GM18520 (cell line): Measurements from ENCODE around the gene PDP2.

Experiments used
- ATAC-seq: cut with Tn5 transposase; IDR thresholded peaks from one replicate; pipeline ENCODE4 v1.9.1; 2021; ENCODE audit not compliant: unreplicated experiment

The PDP2 gene, protein sequence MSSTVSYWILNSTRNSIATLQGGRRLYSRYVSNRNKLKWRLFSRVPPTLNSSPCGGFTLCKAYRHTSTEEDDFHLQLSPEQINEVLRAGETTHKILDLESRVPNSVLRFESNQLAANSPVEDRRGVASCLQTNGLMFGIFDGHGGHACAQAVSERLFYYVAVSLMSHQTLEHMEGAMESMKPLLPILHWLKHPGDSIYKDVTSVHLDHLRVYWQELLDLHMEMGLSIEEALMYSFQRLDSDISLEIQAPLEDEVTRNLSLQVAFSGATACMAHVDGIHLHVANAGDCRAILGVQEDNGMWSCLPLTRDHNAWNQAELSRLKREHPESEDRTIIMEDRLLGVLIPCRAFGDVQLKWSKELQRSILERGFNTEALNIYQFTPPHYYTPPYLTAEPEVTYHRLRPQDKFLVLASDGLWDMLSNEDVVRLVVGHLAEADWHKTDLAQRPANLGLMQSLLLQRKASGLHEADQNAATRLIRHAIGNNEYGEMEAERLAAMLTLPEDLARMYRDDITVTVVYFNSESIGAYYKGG

DNA sequence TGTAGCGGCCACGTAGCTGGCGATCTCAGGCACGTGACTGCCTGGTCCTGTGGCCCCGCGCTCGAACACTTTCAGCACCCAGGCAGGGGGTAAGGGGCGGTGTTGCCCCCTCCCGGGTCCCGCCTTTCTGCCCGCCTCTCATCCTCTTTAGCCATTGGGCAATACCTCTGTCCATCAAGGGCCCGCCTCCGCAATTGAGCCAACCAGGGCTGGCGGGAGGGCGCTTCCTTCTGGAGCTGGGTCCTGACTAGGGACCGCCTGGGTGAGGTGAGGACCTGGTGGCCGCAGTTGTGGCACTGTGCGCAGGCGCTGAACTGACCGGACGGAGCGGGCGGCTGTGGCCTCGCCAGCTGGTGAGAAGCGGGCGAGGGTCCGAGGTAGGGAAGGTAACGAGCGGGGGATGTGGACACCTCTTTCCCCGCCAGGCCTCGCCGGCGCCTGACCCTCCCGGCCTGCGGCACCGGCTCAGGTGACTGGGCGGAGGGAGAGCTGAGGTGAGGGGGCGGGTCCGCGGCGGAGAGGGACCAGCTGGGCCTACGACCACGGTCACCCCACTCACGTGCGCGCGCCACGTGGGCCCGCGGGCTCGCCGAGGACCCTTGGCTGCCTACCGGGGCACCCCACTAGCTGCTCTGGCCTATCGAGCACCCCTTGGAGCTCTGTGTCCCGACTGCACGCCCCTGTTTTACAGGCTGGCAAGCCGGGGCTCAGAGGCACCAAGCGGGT, at the start of gene PDP2:
PDP2 (plus strand) TSS at position 228 of the 726 bp plus-strand sequence. CDS start 3,770 bp downstream, outside the sequence.
- peak; percentile 92 for ATAC-seq

DNA sequence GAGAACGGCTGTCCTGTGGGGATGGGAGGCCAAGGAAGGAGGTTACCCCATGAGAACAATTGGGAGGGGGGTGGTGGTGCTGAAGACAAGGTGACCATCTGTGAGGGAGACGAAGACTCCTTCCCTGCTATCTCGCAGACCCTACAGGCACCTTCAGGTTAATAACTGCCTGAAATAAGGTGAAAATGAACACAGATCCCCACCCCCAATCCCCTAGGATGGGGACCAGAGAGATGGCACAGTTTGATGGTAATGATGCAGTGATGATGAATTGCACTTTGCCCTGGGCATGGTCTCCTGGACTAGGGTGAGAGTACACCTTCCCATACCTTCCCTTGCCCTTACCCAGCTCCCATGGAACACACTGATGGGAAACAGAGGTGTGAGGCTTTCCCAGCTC, 48.1 kb upstream of the PDP2 start:
- ATAC-seq, result no peak

DNA sequence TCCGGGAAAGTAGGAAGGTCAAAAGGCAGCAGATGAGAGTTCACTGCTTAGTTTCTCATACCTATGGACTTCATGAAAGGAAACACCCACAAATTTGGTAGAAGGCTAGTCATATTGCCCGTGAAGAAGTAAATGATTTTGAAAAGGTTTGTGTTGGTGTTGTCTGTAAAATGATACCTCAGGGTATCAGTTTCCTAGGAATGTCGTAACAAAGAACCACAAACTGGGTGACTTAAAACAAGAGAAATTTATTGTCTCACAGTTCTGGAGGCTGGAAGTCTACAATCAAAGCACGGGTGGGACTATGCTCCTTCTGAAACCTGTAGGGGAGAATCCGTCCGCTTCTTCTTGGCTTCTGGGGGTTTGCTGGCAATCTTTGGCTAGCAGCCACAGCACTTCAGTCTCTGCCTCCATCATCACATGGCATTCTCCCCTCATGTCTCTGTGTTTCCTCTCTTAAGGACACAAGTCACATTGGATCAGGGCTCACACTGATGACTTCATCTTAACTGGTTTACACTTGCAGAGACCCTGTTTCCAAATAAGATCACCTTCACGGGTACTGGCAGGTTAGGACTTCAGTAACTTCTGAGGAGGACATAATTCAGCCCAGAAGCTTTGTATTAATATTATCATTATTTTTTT, 47.5 kb upstream of the PDP2 start:
- ATAC-seq, result no peak

DNA sequence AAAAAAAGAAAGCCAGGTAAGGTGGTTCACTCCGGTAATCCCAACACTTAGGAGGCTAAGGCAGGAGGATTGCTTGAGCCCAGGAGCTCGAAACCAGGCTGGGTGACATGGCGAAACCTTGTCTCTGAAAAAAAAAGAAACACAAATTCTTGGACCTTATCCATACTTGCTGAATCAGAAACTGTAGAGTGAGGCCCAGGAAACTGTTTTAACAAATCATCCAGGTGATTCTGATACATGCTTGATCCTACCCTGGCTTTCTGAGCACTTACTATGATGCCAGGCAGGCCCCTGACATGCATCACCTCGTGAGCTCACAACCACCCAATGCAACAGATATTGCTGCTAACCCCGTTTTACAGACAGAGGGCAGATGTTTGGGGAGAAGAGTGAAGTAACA, 45.6 kb upstream of the PDP2 start:
- ATAC-seq, result no peak

DNA sequence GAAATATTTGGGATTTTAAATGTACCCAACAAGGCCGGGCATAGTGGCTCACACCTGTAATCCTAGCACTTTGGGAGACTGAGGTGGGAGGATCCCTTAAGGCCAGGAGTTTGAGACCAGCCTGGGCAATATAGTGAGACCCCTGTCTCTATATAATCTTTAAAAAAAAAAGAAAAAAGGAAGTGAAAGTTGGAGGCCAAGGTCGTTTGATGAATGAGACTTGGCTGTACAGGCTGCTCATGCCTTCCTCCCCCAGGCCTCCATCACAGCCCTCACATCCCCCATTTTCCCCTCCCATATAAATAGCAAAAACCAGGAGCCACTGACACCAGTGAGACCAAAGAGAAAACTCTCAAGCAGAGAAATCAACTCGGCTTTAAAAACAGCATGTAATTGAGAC, 39.4 kb upstream of the PDP2 start:
- no peak for ATAC-seq

DNA sequence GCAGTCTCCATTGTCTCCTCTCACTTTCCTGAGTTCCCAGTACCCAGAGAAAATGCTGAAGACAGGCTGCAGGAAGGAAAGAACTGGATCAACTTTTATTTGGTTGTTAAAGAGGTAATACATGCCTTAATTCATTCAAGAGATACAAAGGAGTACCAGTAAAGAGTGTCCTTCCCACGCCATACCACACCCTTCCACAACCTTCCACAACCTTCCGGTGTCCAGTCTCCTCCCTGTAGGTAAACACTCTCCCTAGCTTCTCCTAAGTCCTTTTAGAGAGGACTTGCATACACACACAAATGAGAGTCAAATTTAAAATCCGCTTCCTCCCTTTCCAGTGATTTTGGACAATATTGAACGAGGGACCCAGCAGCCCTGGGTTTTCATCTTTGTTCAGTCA, 38.9 kb upstream of the PDP2 start:
- ATAC-seq, result no peak

DNA sequence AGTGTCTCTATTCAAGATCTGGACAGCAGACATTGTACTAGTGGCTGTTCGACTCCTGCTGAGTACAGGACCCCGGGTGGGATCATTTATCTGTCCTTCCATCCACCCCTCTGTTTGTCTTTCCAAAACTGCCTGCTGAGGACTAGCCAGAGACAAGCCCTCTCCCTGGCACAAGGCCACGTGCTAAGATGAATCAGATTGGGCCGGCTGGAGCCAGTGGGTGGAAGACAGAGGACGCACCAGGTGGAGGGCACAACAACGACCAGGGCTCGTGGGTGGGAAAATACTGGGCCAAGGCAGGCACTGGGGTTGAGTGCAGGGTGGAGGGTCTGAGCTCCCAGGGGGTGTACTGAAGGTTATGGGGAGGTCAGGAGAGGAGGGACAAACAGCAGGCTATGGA, 37.5 kb upstream of the PDP2 start:
- ATAC-seq, result no peak

DNA sequence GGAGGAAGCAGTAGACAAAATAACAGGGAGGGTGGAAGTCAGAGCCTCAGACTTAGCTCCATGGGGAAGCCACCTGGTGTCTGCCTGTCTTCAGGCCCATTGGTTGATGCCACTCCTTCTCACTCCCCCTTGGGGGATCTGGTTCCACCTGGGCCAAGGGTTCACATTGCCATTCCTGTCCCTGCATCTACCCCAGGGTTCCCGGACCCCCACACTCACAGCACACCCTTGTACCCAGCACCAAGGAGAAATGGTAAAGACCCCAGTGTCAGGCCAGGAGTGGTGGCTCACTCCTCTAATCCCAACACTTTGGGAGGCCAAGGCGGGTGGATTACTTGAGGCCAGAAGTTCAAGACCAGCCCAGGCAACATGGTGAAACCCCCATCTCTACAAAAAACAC, 37.1 kb upstream of the PDP2 start:
- ATAC-seq, result no peak

DNA sequence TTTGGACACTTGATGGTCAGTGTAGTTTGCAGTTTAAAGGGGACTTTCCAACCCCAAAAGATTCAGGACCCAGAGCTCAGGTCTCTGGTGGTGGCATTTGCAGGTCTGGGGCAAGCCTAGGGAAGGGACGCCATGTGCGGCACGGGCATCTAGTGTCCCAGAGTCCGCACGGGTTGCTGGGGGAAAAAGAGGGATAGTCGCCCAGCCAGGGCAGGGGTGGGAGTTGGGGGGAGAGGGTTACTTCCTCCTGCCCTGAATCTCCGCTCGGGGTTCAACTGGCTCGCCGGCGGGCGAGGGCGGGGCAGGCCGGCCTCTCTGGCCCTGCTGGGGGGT, 36.3 kb upstream of the PDP2 start:
- no peak for ATAC-seq

DNA sequence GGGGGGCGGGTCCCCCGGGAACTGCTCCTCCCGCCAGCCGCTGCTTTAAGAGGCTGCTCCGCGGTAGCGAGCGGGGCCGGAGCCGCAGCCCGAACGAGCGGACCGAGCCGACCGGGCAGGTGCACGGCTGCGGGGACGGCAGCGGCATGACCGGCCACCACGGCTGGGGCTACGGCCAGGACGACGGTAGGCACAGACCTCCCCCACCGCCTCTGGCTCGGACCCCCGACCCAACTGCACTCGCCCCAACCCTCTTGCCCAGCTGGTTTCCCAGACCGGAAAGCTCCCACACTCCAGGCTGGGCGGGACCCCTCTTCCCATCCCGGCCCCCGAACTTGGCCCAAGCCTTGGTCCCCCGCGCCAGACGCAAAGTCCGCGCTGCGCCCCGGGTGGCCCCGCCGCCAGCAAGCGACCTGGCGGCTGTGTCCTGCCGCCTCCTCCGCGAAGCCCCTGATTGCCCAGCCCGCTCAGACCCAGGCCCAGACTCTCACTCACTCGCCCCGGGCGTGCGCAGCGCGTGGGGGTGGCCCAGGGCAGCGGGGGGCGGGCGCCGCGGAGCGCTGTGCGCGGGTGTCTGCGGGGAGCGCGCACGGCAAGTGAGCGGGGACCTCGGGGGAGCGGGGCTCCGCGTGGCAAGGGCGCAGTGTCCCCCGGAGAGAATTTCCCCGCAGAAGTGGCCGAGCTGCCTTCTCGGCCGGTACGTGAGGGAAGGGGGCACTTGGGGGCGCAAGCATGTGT, 35.8 kb upstream of the PDP2 start, which contains the start of gene CA7:
CA7 (plus strand) TSS at position 73 of the 738 bp plus-strand sequence; CDS start at position 147, 74 bp downstream.
- no peak for ATAC-seq

DNA sequence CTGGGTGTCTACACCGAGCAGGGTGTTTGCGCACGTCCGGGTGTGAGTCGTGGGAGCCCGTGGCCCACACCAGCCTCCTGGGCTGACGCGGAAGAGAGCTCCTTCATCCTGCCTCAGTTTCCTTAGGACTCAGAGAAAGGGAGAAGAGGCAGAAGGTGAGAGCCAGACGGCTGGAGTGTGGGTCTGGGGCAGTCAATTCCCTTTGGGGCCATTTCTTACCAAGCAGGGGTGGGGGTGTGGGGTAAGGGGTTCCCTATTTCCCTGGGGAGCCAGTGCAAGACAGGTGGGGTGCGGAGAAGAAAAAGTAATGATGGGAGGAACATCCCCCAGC, 35.3 kb upstream of the PDP2 start:
- no peak for ATAC-seq

DNA sequence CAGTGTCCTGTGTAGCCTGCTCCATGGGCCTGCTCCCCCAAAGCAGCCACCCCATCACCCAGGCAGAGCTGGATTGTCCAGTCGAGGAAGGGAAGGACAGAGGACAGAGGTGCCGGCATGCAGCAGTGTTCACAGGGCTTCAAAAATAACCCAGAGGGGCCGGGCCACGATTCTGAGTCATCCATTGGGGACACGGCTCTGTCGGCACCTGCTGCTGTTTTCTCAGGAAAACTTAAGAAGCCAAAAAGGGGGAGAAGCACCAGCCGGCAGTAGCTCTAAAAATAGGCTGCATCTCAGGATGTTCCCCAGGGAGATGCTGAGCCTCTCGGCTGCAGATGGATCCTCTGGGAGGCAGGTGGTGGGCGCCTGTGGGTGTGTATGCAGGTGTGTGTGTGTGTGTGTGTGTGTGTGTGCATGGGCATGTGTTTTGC, 34.5 kb upstream of the PDP2 start:
- ATAC-seq, result no peak

DNA sequence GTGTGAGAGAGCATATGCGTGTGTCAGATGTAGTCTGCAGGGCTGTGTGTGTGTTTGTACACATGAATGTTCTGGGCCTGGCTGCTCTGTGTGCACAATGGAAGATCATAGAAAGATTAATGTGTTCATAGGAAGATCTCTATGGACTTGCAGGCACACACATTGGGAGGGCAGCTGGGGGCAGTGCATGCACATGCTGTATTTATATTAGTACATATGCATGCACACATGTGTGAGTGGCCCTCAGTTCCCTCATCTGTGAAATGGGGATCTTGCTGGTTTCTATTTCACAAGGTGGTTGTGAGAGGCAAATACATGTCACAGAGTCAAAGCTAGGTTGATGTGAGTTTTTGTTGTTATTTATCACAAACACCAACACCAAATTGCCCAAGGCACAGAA, 34.0 kb upstream of the PDP2 start:
- ATAC-seq, result no peak

DNA sequence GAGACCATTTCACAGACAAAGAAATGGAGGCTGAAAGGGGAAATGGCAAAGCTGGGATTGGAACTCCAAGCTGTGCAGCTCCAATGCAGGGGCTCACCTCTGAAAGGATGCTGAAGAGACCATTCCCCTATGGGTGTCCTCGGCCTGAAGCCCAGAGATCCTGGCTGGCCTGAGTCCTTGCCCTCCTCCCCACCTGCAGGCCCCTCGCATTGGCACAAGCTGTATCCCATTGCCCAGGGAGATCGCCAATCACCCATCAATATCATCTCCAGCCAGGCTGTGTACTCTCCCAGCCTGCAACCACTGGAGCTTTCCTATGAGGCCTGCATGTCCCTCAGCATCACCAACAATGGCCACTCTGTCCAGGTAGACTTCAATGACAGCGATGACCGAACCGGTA, 33.5 kb upstream of the PDP2 start:
- ATAC-seq, result no peak

DNA sequence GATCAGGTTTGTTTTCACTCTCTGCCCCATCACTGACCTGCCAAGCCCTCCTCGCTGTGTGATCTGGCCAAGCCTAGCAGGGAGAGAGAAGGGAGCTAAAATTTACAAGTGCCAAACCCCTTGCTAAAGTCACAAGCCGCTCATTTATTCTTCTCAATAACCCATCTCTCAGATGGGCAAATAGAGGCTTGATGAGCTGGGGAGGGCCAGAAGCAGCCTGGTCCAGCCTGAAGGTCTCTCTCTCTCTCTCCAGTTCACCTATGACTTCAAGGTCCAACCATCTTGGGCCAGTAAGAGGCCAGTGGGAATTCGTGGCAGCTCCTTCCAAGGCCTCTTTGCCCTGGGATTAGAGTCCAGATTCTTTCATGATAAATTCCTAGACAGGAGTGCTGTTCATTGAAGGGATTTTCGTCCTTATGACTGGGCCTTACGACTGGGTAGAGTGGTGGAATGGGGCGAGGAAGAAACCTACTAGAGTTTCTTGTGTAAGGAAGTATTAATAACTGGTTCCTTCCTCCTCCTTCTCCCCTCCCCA, 32.7 kb upstream of the PDP2 start:
- no peak for ATAC-seq

DNA sequence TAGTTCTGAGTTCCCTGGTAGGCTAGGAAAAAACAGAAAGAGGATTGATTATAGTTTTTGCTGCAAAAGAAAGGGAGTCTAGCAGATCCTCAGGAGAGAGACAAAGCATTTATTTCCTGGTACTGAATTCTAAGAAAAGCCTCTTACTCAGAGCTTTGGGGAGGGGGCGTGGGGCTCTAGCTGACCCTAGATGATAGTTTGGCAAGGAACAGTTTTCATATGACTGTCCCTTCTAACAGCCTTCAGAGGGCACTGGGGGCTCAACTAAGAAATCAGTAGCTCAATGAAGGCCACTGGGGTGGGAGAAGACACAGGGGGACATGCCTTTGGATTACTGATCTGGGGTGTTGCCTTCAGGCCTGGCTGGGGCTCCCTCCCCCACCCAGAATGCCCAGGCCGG, 32.1 kb upstream of the PDP2 start:
- no peak for ATAC-seq

DNA sequence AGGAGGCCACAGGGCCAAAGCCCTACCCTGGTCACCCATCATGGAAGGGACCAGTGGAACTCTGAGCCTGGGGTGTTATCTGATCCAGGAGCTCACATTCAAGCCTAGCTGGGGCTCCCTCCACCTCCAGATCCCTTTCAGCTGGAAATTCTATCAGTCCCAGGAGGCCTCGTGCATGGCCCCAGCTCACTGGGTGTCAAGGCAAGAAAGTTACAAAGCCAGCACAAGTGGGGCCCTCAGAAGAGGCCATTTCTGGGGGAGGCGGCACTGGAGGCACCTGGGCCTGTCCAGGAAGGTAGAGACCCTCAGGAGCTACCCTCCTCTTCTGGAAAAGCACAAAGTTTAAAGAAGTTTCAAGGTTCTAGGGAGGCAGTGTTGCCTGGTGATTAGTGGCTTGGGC, 31.3 kb upstream of the PDP2 start:
- no peak for ATAC-seq

DNA sequence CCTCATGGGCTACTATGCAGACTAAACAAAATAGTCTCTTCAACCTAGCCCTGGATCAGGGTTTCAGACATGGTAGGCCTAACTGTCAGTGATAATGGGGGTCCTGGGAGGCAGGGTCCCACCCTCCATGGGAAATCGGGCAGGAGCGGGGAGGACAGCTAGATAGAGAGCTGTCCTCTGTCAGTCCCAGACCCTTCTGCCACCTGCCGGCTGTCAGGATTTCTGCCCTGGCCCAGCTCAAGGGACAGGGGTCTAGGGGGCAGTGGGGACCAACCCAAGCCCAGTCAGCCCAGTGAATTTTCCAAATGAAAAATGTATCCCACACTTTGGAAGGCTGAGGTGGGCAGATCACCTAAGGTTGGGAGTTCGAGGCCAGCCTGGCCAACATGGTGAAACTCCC, 30.8 kb upstream of the PDP2 start:
- ATAC-seq, result no peak

DNA sequence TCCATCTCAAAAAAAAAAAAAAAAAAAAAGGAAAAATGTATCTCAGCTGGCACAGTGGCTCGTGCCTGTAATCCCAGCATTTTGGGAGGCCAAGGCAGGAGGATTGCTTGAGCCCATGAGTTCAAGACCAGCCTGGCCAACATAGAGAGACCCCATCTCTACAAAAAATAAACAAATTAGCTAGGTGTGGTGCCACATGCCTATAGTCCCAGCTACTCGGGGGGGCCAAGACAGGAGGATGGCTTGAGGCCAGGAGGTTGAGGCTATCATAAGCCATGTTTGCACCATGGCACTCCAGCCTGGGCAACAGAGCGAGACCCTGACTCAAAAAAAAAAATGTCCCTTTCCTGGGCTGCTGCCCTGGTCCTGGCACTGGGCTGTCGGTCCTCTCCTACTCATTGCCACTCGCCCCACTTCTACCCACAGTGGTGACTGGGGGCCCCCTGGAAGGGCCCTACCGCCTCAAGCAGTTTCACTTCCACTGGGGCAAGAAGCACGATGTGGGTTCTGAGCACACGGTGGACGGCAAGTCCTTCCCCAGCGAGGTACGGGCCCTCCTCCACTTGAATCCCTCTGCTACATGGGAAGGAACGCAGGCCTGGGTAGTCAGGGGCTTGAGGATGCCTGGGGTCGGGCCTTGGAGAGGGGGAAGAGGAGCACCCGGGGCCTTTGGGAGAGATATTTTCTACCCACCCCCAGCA, 30.1 kb upstream of the PDP2 start:
- no peak for ATAC-seq
